HepG2 (cell line): ENCODE results near the gene LUZP1.
A peak's percentile ranks its signal among the peaks of the same experiment; 100 is the strongest.

Source experiments
- EZH2 ChIP-seq: conservative IDR thresholded peaks from 2 replicates; pipeline ENCODE4 v1.6.1; 2012; ENCODE audit warnings: mild to moderate bottlenecking, low read depth, low read length, moderate library complexity
- IRF2 ChIP-seq: IDR thresholded peaks from 2 replicates; pipeline ENCODE4 v1.6.1; 2018; ENCODE audit warnings: missing genetic modification reagents, missing compliant biosample characterization
- POLR2A ChIP-seq, 2 experiments: IDR thresholded peaks; 2 replicates each; pipeline ENCODE4 v1.6.1; 2011; ENCODE audit warnings: low read depth in 2 of 2, low read length in 2 of 2, mild to moderate bottlenecking in 1 of 2, moderate library complexity in 1 of 2; ENCODE audit not compliant: insufficient read depth in 1 of 2
- POLR2AphosphoS2 ChIP-seq: IDR thresholded peaks from 2 replicates; pipeline ENCODE4 v1.6.1; 2011; ENCODE audit warnings: low read depth, low read length, improper control_type of control experiment
- SMAD1 ChIP-seq: sonication (generic); formaldehyde crosslinking; IDR thresholded peaks from 2 replicates; pipeline ENCODE4 v1.4.0; 2020; ENCODE audit warnings: missing genetic modification reagents, low read depth, mild to moderate bottlenecking, borderline replicate concordance
- ZNF274 ChIP-seq: sonication (generic); formaldehyde crosslinking; IDR thresholded peaks from 2 replicates; pipeline ENCODE4 v1.5.1; 2020; ENCODE audit warnings: mild to moderate bottlenecking, missing genetic modification reagents
- TF ChIP-seq, protein P1 (sequence below): sonication (generic); formaldehyde crosslinking; IDR thresholded peaks from 2 replicates; pipeline ENCODE4 v1.5.0; 2020; ENCODE audit warnings: mild to moderate bottlenecking, missing genetic modification reagents, moderate library complexity
- TF ChIP-seq, protein P2 (sequence below): sonication (generic); formaldehyde crosslinking; conservative IDR thresholded peaks from 2 replicates; pipeline ENCODE4 v1.4.0; 2020; ENCODE audit warnings: missing genetic modification reagents

DNA sequence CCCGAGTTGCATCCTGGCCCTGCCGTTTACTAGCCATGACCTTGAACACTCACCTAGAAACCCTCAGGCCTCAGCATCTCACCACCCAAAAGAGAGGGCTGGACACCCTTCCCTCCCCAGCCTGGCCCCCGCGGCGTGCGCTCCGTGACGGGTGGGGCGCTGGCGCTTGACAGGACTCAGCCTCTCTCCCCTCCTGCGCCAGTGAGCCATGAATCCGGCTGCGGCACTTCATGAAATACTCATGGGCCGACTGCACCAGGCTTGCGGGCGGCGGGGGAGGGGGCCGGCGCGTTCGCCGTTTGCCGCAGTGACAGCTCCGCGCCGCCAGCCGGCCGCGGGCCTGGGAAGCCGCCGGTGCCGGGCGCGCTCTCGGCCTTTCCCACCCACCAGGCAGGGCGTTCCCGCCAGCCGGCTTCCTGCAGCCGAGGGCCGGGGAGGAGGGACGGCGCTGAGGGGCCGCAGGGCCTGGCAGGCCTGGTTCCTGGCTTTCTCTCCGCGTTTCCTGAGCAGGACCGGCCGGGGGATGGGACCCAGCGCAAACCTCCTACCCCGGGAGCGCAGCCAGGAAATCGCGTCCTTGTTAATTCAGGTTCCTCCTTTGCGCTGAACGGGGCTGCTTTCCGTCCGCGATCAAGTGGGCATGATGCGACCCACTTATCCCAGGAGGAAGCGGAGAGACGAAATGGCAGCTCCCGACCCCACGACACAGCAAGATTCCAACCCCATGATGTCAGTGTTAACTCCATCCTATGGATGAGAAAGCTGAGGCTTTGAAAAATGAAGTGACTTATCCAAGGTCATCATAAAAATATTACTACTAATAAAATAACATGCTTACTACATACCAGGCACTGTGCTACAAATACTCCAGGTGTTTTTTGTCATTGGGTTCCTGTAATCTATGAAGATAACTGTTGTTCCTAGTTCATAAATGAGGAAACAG, 9.1 kb upstream of the LUZP1 start:
- TF ChIP-seq POLR2AphosphoS2 (no peak), ZNF274 (CRISPR knock-in tag) (peak; percentile 57; the same call in 1 of the 2 replicates), POLR2A (IDR thresholded peaks at IDR 0.05; ENCODE audit: insufficient read depth in 1 of 2, low read depth in 2 of 2, low read length in 2 of 2) (no peak), EZH2 (no peak), SMAD1 (CRISPR knock-in tag) (0 out of 2 replicates have a peak, but pooled peaks have one; percentile 68), IRF2 (CRISPR knock-in tag) (no peak)
- TF ChIP-seq, protein P1, sequence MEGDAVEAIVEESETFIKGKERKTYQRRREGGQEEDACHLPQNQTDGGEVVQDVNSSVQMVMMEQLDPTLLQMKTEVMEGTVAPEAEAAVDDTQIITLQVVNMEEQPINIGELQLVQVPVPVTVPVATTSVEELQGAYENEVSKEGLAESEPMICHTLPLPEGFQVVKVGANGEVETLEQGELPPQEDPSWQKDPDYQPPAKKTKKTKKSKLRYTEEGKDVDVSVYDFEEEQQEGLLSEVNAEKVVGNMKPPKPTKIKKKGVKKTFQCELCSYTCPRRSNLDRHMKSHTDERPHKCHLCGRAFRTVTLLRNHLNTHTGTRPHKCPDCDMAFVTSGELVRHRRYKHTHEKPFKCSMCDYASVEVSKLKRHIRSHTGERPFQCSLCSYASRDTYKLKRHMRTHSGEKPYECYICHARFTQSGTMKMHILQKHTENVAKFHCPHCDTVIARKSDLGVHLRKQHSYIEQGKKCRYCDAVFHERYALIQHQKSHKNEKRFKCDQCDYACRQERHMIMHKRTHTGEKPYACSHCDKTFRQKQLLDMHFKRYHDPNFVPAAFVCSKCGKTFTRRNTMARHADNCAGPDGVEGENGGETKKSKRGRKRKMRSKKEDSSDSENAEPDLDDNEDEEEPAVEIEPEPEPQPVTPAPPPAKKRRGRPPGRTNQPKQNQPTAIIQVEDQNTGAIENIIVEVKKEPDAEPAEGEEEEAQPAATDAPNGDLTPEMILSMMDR (CRISPR knock-in tag), result peak; percentile 30; the same call in 1 of the 2 replicates
- TF ChIP-seq, protein P2, sequence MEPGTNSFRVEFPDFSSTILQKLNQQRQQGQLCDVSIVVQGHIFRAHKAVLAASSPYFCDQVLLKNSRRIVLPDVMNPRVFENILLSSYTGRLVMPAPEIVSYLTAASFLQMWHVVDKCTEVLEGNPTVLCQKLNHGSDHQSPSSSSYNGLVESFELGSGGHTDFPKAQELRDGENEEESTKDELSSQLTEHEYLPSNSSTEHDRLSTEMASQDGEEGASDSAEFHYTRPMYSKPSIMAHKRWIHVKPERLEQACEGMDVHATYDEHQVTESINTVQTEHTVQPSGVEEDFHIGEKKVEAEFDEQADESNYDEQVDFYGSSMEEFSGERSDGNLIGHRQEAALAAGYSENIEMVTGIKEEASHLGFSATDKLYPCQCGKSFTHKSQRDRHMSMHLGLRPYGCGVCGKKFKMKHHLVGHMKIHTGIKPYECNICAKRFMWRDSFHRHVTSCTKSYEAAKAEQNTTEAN (CRISPR knock-in tag), result no peak
